Middle frontal gyrus (tissue), 1 donor: Measurements from ENCODE around the gene SMIM29.

Experiments
- DNase-seq: peaks from one replicate; pipeline ENCODE4 v3.0.0-alpha.2; 2015; ENCODE audit warnings: low spot score; ENCODE audit errors: extremely low spot score

The SMIM29 gene

DNA sequence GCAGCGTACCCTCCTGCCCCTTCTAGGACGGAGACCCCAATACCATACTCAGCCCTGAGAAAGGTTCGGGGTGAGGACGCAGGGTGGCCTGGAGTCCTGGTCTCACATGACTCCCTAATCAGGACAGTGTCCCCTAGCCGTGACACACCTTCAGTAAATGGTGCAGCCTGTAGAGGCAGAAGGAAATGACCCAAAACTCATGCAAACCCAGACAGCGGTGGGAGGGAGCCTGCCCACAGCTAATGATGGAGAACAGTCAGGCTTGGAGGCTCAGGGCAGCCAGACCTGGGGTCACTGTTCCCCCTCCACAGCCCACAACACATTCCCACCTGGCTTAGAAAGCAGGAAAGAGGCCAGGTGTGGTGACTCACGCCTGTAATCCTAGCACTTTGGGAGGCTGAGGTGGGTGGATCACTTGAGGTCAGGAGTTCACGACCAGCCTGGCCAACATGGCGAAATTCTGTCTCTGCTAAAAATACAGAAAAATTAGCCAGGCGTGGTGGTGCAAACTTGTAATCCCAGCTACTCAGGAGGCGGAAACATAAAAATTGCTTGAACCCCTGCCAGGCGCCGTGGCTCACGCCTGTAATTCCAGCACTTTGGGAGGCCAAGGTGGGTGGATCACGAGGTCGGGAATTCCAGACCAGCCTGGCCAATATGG is 20.9 kb downstream of the SMIM29 start:
- DNase-seq: no peak

DNA sequence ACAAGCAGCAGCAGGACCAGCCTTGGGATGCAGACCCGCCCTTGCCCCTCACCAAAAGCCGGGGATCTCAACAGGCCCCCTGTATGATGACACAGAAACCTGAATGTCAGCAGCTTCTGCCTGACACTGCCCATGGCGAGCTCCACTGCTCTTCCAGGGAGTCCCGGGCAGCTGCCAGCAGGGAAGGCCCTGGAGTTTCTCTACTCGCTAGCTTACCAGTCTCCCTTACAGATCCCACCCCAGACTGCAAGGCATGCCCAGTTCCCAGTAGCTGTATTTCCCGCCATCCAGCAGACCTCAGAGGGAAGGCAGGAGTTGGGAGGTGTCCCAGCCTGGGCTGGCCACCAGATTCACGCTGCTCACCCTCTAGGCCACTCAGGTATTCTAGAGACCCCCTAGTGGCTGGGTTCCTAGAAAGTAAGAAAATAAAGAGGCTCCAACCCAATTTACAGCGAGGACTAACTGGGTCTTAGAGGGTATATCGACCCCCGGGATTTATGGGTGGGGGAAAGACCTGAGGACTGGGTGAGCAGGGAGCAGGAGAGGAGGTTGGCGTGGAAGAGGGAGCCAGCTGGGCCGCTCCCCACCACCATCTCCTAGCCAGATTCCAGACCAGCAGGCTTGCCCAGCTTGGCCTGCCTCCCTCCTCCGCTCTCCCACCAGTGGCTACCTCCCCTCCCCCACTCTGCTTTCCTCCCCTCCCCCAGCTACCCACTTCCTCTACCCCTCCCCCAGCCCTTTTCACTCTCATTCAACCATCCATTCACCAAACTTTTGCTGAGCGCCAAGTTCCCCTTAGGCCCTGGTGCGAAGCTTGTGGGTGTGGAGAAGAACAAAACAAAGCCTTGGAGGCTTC is 21.8 kb downstream of the SMIM29 start:
- no peak for DNase-seq

DNA sequence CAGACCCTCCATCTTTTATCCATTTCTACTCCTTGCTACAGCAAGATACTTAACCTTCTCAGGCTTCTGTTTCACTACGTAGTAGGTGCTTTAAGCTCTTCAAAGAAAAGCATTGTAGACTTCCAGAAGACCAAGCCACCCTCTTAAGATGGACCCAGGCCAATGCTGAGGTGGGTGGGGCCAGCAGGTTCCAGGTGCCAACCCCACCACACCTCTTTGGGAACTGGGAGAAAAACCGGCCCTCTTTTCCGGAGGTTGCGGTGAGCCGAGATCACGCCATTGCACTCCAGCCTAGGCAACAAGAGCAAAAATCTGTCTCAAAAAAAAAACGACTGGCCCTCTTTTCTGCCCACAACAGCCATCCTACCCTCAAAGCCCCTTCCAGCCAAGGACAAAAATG is 22.7 kb downstream of the SMIM29 start:
- DNase-seq: no peak

DNA sequence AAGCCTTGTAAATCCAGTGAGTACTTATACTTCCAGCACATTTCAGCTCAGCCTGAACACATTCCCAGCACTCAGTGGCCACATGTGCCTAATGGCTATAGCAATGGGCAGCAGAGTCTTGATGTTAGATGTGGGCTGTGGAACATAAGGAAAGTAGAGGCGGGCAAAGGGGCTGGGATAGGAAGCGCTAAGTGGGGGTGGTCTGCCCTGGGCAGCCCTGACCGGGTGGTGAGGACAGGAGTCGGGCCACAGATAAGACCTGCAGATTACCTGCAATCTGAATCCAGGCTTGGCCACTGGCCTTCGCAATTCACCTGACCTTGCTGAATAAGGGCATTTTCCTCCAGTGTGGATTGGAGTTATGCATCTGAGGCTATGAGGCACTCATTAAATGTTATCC is 23.3 kb downstream of the SMIM29 start:
- DNase-seq: no peak

DNA sequence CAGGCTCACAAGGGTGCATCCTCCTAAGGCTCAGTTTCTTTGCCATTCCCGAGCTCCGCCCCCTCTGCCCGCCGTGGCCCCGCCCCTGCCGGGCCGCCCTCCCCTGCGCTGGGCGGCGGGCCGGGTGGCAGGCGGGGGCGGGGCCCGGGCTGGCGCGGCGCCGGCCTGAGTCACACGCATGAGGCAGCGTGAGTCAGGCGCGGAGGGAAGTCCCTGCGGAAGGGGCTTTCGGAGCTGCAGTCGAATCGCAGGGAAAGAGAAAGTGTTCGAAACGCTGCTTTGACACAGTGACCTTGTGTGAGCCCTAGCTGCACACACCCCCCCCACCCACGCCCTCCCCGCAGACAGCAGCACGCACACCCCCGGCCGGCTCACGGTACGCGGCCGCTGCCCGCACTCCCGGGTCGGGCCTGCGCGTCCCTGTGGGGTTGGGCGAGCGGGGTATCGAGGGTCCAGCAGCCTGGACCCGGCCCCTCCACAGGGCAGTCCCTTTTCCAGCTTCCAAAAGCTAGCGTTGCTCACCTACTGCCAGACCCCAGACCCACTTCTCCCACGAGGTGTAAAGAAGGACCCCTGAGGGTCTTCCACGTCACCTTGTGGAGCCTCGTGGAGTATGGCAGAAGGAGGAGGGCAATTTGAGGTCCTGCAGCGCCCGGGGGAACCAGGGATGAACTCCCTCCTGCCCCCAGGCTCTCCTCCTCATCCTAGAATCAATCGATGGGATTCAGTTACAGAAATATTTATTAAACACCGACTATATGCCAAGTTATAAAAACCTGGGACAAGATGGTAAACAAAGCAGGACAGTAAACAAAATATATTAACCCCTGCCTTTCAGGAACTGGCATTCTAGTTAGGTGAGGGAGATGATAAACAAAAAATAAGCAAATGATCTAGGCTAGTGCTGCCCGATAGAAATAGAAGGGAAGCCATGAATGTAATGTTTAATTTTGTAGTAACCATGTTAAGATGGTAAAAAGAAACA is 24.6 kb downstream of the SMIM29 start:
- DNase-seq: peak; percentile 78

DNA sequence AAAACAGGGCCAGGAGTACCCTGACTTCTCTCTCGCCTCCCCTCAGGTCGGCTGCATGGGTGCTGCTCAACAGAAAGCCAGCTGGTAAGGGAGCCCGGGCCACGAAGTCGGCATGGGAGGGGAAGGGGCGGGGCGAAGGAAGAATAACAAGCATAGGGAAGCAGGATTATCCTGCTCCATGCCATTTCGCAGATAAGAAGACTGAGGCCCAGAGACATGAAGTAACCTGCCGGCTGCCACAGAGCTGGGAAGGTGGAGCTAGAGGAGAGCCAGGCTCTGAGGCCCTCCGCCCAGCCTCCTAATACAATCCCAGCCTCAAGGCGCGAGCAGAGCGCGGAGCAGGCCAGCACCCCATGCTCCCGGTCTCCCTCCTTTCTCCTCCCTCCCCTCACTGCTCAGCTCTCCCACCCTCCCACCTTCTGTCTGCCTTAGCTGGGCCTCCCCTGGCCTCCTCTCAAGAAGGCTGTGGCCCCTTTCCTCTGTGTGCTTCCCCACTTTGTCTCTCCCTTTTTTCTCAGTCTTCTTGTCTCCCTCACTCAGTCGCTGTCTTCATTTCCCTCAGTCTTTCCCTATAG is 25.3 kb downstream of the SMIM29 start:
- no peak for DNase-seq

DNA sequence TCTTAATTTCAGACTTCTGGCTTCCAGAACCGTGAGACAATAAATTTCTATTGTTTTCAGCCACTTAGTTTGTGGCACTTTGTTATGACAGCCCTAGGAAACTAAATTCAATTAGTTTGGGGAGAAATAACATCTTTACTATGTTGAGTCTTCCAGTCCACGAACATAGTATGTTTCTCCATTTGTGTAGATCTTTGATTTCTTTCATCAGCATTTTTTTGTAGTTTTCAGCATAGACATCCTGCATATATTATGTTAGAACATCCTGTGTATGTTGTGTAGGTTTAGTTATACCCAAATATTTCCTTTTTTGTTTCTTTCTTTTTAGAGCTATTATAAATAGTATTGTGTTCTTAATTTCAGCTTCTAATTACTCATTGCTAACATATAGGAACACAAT is 30.1 kb downstream of the SMIM29 start:
- DNase-seq: no peak

DNA sequence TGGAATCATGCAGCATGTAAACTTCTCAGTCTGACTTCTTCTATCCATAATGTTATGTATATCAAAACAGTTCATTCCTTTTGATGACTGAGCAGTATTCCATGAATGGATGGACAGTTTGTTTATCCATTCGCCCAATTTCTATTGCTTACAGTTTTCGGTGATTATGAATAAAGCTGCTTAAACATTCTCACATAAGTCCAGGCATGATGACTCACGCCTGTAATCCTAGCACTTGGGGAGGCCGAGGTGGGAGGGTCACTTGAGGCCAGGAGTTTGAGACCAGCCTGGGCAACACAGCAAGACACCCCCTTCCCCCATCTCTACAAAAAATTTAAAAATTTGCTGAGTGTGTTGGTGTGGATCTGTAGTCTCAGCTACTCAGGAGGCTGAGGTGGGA is 35.0 kb downstream of the SMIM29 start:
- DNase-seq: no peak

DNA sequence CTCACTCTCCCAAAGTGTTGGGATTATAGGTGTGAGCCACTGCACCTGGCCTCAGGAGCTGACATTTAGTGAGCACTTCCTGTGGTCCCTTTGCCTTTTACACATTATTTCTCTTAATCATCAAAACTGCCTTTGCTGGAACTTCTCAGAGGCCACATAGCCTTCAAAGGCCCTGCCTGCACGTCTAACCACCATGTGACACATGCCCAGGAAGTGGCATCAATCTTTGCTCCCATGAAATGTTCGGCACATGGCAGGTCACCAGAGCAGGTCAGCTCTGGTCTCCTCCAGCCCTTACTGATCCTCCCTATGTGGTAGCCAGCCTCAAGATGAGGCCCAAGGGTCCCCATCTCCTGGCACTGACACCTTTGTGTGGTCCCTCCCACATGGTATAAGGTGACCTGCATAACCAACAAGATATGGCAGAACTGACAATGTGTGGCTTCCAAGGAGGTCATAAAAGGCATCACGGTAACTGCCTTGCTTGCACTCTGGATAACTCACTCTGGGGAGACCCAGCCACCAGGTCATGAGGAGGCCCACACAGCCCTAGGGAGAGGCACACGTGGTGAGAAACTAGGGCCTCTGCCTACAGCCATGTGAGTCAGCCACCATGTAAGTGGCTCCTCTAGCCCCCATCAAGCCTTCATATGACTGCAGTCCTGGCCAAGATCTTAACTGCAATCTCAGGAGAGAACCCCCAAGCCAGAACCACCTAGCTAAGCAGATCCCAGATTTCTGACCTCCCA is 40.9 kb downstream of the SMIM29 start:
- no peak for DNase-seq

DNA sequence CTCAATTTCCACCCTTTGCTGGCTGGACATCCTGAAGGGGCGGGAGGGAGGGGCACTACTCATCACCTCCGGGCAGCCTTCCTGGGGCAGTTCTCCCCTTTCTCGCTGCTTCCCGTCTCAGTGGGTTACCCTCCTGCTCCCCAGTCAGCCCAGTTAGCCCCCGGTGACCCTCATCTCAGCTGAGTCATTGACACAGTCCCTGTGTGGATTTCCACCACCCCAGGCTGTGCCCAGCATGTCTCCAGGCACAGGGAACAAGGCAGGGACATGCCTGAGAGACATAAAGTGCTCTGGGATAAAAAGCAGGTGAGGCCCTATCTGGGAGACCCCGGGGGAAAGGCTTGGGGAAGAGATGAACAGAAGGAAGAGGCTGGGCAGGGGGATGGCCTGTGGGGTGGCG is 42.1 kb downstream of the SMIM29 start:
- no peak for DNase-seq

DNA sequence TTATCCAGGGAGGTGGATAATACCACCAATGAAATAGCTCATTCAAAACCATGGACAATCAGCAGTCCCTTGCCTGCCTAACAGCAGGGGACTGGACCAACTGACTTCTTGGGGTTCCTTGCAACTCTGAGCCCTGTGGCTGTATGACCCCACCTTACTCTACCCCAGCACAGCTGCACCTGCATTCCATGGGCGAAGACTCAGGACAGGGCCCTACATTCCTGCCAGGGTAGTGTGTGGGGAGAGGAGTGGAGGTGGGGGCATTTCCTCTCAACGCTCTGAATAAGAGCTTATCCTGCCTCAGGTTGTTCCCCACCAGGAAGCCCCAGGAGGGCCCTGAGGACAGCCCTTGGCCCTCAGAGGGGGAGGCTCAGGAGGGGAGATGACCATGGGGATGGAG is 42.9 kb downstream of the SMIM29 start:
- no peak for DNase-seq

DNA sequence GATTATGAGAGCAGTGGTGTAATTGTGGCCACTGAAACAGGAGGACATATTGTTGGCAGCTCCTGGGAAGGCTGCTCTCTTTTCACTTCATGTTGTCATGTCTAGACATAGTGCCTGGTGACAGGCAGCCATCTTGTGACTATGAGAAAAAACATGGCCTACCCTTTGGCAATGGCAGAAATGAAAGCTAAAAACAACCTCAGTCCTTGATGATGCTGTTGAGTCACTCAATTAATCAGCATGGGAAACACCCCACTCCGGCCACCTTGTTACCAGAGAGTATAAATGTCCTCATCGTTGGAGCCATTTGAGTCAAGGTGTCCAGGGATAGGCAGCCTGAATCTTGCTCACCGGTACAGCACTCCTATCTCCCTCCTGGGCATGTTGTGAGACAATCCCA is 43.3 kb downstream of the SMIM29 start:
- DNase-seq: no peak

DNA sequence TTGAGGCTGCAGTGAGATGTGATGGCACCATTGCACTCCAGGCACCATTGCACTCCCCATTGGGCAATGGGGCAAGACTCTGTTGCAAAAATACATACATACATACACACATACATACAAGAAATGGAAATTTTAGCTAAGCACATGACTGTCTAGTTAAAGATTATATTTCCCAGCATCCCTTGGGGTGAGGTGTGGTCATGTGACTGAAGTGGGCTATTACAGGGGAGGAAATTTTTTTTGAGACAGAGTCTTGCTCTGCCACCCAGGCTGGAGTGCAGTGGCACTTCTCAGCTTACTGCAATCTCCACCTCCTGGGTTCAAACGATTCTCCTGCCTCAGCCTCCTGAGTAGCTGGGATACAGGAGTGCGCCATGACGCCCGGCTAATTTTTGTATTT is 44.1 kb downstream of the SMIM29 start:
- DNase-seq: no peak

DNA sequence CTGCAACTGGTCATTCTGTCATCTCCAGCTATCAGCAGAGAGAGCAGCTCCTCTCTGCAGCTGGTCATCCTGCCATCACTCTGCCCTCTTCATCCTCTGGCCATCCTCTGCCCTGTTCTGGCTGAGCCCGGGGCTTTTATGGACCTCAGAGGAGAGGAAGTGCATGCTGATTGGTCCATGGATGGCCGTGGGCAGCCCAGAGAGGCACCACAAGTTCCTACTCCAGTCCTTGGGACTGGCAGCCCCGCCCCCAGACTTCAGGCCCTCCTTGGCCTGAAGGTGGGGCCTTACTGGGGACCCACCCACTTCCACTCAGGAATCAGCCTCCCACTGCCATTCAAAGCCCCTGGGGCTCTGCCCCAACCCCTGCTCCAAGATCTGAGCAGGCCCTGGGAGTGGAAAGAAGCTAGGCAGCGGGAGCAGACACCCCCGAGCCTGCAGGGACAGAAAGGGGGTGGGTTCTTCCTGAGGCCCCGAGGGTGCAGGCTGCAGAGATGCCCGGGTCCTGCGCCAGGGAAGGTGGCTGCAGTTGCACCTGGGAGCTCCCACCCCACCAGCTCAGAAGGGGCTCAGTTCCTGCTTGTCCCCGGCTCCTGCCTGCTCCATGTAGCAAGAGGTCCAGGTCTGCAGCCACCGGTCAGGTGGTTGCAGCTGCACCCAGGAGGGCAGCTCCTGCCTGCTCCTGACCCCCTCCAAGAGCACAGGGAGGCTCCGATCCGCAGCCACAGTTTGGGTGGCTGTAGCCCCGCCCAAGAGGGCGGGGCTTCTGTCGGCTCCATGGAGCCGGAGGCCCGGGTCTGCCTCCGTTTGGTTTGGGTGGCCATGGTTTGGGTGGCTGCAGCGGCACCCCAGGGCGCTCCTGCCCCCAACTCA is 46.2 kb downstream of the SMIM29 start:
- DNase-seq: no peak

DNA sequence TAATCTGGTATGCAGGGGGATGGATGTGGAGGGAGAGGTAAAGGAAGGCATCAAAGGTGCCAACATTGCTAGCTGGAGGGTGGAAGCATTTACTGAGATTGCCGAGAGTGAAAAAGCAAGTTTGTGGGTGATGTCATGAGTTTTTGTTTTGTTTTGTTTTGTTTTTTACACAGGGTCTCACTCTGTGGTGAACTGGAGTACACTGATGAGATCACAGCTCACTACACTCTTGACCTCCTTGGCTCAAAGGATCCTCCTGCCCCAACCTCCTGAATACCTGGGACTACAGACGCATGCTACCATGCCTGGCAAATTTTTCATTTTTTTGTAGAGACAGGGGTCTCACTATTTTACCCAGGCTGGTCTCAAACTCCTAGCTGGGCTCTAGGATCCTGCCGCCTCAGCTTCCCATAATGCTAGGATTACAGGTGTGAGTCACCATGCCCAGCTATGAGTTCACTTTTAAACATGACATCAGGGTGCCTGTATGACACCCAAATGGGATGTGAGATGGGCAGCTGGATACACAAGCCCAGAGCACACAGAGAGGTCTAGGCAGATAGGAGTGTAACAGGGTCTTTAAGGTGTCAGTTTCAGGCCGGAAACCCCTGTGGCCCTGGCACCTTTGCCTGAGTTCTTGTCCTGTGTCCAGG is 47.2 kb downstream of the SMIM29 start:
- no peak for DNase-seq

DNA sequence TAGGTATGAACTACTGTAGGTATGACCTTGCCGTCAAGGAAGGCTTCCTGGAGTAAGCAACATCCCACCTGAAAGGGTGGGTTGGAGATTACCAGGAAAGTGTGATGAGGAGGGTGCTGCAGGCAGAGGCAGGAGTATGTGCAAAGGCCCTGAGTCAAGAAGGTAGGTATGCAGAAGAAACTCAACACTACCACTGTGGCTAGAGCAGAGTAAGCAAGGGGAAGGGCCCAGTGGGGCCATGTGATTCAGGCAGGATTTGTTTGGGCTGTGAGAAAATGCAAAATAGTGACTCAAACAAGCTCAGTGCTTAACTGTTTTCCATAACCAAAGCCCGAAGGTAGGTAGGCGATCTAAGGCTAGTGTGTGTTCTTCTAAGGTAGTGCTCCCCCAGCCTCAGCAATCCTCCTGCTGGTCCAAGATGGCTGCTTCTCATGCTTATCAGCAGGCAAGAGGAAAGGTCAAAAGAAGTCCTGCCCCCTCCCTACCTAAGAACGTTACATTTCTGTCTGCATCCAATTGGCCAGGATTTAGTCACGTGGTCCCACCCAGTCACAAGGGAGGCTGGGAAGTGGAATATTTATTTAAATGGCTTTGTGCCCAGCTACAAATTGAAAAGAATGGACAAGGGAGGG is 48.4 kb downstream of the SMIM29 start:
- DNase-seq: no peak

DNA sequence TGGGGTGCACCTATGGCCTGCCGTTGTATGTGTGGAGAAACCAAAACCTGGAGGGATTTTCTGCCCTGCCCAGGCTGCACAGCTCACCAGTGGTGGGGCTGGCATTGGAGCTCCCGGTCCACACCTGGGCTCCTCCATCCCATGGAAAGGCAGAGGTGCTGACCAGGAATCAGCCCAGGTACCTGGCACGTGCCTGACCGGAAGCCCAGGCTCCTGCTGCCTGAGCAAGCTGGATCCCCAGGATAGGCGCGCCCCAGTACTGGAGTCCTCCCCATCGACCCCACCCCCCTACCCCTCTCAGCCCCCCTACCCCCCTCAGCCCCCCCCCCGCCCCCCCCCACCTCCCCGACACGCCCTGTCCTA is 52.0 kb downstream of the SMIM29 start:
- no peak for DNase-seq
